GM12865 (cell line): ENCODE measurements around the gene MAPK1.
"Not testable (repeated sequence)": the region's sequence is repeated elsewhere in the genome, so short reads cannot be mapped to it uniquely, and the experiment has no call there.

Source experiments
- DNase-seq: peaks from one replicate; pipeline ENCODE4 v3.0.0; 2010; ENCODE audit warnings: low read depth
- H3K4me3 ChIP-seq: 2 replicates; pipeline ENCODE4 v1.5.1; 2011; ENCODE audit warnings: mild to moderate bottlenecking, low read depth, low read length, control low read depth
- TF ChIP-seq, protein P1 (sequence below): IDR thresholded peaks from 2 replicates; pipeline ENCODE4 v1.5.1; 2011; ENCODE audit warnings: low read length, control low read depth, low read depth, inconsistent platforms; ENCODE audit not compliant: insufficient read depth; ENCODE audit errors: missing control alignments

MAPK1 gene

DNA sequence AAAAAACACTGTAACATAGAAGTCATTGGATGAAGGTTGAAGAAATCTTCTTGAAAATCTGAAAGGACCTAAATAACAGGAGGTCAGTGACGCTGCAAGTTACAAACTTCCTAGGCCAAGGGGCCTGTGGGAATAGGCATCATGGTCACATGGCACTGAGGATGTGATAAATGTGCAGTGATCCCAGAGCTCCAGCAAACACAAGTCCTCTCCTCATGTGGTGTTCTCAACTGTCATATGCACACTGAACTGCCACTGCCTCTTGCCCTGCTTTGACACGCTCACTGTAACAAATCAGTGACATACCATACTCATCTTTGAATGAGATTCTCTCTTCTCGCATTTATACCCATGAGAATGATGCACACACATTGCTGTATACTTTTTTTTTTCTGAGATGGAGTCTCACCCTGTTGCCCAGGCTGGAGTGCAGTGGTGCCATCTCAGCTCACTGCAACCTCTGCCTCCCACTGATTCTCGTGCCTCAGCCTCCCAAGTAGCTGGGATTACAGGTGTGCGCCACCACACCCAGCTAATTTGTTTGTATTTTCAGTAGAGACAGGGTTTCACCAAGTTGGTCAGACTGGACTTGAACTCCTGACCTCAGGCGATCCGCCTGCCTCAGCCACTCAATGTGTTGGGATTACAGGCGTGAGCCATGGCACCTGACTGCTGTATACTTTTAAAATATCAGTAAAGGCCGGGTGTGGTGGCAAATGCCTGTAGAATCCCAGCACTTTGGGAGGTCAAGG is 66.7 kb downstream of the MAPK1 start:
- H3K4me3 ChIP-seq: no peak overlapping the region
- TF ChIP-seq, protein P1, sequence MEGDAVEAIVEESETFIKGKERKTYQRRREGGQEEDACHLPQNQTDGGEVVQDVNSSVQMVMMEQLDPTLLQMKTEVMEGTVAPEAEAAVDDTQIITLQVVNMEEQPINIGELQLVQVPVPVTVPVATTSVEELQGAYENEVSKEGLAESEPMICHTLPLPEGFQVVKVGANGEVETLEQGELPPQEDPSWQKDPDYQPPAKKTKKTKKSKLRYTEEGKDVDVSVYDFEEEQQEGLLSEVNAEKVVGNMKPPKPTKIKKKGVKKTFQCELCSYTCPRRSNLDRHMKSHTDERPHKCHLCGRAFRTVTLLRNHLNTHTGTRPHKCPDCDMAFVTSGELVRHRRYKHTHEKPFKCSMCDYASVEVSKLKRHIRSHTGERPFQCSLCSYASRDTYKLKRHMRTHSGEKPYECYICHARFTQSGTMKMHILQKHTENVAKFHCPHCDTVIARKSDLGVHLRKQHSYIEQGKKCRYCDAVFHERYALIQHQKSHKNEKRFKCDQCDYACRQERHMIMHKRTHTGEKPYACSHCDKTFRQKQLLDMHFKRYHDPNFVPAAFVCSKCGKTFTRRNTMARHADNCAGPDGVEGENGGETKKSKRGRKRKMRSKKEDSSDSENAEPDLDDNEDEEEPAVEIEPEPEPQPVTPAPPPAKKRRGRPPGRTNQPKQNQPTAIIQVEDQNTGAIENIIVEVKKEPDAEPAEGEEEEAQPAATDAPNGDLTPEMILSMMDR: no peak
- no peak for DNase-seq

DNA sequence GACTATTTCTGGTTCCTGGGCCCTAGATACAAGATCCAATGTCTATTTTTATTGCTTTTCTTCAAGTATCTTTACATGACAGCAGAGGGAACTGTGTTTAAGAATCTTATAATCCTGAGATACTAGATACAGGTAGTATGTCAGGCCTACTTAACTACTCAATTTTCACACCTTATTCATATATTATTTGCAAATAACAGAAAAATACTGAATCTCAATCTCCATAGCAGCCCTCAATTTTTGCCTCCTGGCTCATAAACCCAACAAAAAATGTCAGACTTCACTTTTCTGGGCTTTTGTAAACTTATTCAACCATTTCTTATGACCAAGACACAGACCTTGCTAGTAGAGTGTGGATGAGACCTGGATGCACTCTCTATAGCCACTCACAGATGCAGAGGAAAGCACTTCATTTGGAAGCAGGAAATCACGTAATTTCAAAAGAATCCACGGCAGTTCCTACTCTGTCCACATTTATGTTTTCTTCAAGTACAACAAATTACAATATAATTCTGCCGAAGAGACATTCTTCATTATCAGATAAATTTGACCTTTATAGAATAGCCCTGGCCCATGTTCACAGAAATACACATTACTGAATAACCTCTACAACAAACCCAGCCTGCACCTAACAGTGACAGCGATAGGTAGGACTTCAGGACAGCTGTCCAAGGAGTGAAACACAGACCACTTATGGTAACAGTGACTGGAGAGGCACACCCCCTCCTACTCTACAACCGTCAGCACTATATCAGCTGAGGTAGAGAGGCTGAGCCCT is 69.8 kb downstream of the MAPK1 start:
- no peak for DNase-seq
- TF ChIP-seq, protein P1: no peak
- no peak overlapping the region for H3K4me3 ChIP-seq

DNA sequence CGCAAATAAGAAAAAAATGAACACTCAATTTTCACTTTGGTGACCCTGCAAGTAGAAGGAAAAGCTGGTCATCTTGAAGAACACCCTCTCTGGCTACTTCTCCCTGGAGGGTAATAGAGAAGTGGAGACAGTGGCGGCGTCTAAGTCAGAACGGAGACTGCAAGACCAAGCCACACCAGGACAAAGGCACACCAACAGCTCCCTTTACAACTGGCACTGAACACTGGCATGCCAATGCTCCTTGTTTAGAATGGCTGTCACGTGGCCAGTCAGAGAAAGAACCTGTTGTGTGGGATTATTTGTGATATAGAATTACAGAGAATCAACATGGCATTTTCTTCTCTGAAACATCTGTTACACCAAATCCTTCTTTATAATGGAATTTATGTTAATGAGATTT is 70.6 kb downstream of the MAPK1 start:
- TF ChIP-seq, protein P1: no peak
- no peak overlapping the region for H3K4me3 ChIP-seq
- DNase-seq: no peak

DNA sequence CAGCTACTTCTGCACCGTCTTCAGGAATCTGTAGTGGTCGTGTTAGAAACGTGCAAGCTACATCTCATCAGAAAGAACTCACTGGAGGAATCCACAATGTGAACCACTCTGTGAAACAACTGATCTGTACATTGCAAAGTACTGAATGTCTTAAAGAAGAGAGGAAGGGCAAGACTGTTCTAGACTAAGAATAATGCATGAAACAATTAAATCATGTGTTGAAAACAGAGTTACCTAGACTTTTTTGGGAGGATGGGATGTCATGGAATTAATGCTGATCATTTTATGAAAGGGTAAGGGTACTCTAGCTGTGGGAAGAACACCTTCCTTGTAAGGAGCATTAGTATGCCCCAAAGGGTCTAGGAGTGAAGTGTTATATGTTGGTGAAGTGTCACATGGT is 71.2 kb downstream of the MAPK1 start:
- no peak for DNase-seq
- TF ChIP-seq, protein P1: no peak
- no peak overlapping the region for H3K4me3 ChIP-seq

DNA sequence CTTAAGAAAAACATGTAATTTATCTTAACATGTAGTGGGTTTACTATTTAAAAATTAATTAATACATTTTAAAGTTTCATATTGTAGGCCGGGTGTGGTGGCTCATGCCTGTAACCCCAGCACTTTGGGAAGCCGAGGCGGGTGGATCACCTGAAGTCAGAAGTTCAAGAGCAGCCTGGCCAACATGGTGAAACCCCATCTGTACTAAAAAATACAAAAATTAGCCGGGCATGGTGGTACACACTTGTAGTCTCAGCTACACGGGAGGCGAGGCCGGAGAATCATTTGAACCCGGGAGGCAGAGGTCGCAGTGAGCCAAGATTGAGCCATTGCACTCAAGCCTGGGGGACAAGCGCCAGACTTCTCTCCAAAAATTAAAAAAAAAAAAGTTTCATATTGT is 73.7 kb downstream of the MAPK1 start:
- not testable (repeated sequence) for DNase-seq, H3K4me3 ChIP-seq

DNA sequence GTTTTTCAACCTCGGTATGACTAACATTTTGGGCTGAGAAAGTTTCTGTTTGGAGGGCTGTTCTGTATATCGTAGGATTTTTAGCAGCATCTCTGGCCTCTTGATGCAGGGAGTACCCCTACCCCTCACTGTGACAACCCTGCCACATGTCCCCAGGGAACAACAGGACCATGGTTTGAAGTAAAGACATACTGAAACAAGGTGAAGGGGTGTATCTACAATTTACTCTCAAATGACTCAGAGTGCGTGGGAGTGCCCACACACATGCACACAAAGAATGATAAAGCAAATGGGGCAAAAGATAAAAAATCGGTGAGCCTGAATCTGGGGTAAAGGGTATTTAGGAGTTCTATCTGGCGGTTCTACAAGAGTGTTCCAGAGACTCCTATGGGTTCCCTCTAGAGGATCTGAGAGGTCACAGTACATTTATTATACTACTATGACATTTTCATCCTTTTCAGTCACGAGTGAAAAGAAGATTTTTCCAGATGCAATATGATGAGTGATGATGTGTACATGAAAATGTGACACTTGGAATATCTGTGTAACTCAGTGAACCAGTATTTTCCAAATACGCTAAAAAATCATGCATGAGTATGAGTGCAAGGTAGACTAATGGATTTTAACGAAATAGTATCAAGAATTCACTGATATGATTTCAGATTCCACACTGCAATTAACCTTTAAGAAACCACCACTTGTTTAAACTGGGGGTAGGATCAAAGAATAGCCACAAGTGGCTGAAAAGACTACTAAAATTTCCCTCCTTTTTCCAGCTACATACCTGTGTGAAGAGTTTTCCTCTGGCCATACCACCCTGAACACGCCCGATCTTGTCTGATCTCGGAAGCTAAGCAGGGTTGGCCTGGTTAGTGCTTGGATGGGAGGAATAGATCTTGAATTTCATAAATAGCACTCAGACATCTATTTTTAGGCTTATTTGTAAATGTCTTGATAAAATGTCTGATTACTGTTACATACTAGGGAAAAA is 75.5 kb downstream of the MAPK1 start:
- DNase-seq: peak; percentile 71
- TF ChIP-seq, protein P1: no peak
- no peak overlapping the region for H3K4me3 ChIP-seq

DNA sequence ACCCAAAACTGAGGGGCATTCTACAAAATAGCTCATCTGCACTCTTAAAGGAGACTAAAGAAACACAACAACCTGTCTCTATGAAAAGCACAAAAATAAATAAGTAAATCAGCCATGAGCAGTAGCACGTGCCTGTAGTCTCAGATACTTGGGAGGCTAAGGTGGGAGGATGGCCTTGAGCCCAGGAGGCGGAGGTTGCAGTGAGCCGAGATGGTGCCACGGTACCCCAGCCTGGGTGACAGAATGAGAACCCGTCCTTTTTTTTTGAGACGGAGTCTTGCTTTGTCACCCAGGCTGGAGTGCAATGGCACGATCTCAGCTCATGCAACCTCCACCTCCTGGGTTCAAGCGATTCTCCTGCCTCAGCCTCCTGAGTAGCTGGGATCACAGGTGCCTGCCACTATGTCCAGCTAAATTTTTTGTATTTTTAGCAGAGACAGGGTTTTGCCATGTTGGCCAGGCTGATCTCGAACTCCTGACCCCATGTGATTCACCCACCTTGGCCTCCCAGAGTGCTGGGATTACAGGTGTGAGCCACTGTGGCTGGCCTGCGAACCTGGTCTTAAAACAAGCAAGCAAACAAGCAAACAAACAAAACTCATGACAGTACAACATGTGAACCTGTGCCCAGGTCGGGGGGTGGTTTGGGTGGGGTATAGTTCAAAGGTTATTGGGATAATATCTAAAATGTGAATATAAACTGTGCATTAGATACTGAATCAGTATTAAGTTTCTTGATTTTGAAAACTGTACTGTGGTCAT is 76.4 kb downstream of the MAPK1 start:
- DNase-seq, H3K4me3 ChIP-seq: not testable (repeated sequence)
